ENCODE results near the gene HEATR1.

DNA sequence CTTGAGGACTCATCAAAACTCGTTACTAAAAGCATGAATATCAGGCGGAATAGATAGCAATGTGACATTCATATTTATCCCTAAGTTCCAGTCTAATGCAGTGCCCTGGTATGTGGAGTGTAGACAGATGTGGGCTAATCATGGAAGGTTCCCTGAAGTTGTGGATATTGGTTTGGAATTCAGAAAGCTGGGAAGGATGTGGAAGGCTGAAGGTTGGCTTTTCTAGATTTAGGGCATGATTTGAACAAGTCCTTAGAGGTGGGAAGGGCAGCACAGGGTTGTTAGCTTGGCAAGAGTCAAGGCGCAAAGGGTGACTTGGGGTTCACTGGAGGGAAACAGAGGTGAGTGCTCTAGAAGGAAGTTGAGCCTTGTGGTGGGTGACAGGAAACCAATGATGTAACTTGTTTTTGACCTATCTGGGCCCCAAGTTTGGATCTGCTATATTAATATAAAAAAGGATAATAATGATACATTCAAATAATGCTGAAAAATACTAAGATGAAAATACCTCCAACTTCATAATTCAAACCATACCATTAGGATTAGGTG is 58.6 kb downstream of the HEATR1 start:
- TF ChIP-seq POLR2A (IDR thresholded peaks at IDR 0.05) (no peak), CTCF (IDR thresholded peaks at IDR 0.05) (no peak)
